ENCODE measurements around the gene NAALADL2. TPM values are rescaled to one million over a fixed set of nuclear protein-coding genes. Genes with fewer than 3 reads are reported as not detected.

Gene NAALADL2
- total RNA-seq, 1 experiment from 2014 or later, result 2.7 TPM

DNA sequence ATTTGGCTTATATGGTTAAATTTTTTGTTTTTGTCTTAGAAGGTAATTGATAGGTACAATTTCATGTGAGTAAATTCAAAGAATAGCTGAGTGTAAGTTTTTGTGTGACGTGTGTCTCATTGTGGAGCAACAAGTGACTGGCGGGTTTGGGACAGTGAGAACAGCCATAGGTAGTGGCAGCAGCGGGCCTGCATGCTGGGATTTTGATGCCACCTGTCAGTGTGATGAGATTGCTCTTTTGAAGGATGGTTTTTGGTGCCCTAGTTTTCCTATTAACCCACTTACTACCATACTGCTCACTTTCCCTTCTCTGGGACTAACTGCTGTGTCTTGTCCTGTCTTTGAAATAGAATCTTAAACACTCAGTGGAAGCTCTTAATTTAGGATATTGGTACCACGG, 522.6 kb downstream of the NAALADL2 start:
- intact Hi-C loops (cut with micrococcal nuclease; ENCODE audit: unreplicated experiment), result no loop called here
- Histone ChIP-seq H3K36me3 (ENCODE audit: control insufficient read depth, insufficient read depth, low read length) (no peaks in the 10 kb centered on the region), H3K4me3 (ENCODE audit: low read depth in 2 of 2, low read length in 2 of 2) (no peak overlapping the region), H3K4me1 (ENCODE audit: control insufficient read depth, insufficient read depth, low read length) (no peaks in the 10 kb centered on the region), H3K9me3 (ENCODE audit: control insufficient read depth, insufficient read depth, low read depth, low read length) (no peaks in the 10 kb centered on the region), H3K27ac (ENCODE audit: low read length) (no peak overlapping the region), H3K27me3 (ENCODE audit: control insufficient read depth, insufficient read depth, low read length) (no peaks in the 10 kb centered on the region)
- in situ Hi-C loops (cut with HindIII; ENCODE audit: low pct_unique_long_range_greater_than_20kb, low sequenced_read_pairs), result no loop called here
- DNase-seq (ENCODE audit: low read depth, low spot score), result no peak
- TF ChIP-seq, protein P1, sequence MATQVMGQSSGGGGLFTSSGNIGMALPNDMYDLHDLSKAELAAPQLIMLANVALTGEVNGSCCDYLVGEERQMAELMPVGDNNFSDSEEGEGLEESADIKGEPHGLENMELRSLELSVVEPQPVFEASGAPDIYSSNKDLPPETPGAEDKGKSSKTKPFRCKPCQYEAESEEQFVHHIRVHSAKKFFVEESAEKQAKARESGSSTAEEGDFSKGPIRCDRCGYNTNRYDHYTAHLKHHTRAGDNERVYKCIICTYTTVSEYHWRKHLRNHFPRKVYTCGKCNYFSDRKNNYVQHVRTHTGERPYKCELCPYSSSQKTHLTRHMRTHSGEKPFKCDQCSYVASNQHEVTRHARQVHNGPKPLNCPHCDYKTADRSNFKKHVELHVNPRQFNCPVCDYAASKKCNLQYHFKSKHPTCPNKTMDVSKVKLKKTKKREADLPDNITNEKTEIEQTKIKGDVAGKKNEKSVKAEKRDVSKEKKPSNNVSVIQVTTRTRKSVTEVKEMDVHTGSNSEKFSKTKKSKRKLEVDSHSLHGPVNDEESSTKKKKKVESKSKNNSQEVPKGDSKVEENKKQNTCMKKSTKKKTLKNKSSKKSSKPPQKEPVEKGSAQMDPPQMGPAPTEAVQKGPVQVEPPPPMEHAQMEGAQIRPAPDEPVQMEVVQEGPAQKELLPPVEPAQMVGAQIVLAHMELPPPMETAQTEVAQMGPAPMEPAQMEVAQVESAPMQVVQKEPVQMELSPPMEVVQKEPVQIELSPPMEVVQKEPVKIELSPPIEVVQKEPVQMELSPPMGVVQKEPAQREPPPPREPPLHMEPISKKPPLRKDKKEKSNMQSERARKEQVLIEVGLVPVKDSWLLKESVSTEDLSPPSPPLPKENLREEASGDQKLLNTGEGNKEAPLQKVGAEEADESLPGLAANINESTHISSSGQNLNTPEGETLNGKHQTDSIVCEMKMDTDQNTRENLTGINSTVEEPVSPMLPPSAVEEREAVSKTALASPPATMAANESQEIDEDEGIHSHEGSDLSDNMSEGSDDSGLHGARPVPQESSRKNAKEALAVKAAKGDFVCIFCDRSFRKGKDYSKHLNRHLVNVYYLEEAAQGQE (IDR thresholded peaks at IDR 0.05; ENCODE audit: insufficient read depth in 1 of 2, low read depth in 2 of 2, low read length in 1 of 2), result no peak
- no peak for TF ChIP-seq POLR2AphosphoS5 (IDR thresholded peaks at IDR 0.05; ENCODE audit: low read depth, low read length)
- TF ChIP-seq, protein P2, sequence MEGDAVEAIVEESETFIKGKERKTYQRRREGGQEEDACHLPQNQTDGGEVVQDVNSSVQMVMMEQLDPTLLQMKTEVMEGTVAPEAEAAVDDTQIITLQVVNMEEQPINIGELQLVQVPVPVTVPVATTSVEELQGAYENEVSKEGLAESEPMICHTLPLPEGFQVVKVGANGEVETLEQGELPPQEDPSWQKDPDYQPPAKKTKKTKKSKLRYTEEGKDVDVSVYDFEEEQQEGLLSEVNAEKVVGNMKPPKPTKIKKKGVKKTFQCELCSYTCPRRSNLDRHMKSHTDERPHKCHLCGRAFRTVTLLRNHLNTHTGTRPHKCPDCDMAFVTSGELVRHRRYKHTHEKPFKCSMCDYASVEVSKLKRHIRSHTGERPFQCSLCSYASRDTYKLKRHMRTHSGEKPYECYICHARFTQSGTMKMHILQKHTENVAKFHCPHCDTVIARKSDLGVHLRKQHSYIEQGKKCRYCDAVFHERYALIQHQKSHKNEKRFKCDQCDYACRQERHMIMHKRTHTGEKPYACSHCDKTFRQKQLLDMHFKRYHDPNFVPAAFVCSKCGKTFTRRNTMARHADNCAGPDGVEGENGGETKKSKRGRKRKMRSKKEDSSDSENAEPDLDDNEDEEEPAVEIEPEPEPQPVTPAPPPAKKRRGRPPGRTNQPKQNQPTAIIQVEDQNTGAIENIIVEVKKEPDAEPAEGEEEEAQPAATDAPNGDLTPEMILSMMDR (IDR thresholded peaks at IDR 0.05), result no peak
- no peak for TF ChIP-seq TCF7L2 (IDR thresholded peaks at IDR 0.05; ENCODE audit: low read depth, low read length)
- TF ChIP-seq SIN3A (IDR thresholded peaks at IDR 0.05; ENCODE audit: borderline replicate concordance, insufficient read depth, low read depth, low read length), result no peak
- no TSS peak for BruUV-seq (replicated peaks)
- no peak for ATAC-seq
- ChIA-PET CTCF (no interaction called here), POLR2A (no interaction called here)

DNA sequence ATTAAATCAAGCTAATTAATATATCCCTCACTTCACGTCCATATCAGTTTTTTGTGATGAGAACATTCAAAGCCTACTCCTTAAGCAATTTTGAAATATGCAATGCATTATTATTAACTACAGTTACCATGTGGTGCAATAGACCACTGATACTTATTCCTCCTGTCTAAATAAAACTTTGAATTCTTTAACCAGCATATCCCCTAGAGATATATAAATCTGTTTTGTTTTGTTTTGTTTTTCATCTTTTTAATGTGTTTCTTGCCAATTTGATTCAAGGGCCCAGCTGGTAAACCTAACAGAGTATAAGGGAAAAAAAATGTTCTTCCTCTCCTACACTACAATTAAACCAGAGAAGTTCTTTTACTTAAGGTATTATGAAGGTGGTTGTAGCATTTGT, 524.2 kb downstream of the NAALADL2 start:
- ChIA-PET CTCF (no interaction called here), POLR2A (no interaction called here)
- H3K4me1 ChIP-seq (ENCODE audit: control insufficient read depth, insufficient read depth, low read length), result no peaks in the 10 kb centered on the region
- ATAC-seq (no peak), DNase-seq (ENCODE audit: low read depth, low spot score) (no peak)
- TF ChIP-seq, protein P1 (IDR thresholded peaks at IDR 0.05; ENCODE audit: insufficient read depth in 1 of 2, low read depth in 2 of 2, low read length in 1 of 2), result no peak
- no peak for TF ChIP-seq TCF7L2 (IDR thresholded peaks at IDR 0.05; ENCODE audit: low read depth, low read length)
- TF ChIP-seq, protein P2 (IDR thresholded peaks at IDR 0.05), result no peak
- TF ChIP-seq POLR2AphosphoS5 (IDR thresholded peaks at IDR 0.05; ENCODE audit: low read depth, low read length), result no peak
- TF ChIP-seq SIN3A (IDR thresholded peaks at IDR 0.05; ENCODE audit: borderline replicate concordance, insufficient read depth, low read depth, low read length), result no peak
- intact Hi-C loops (cut with micrococcal nuclease; ENCODE audit: unreplicated experiment), result no loop called here
- no peak overlapping the region for H3K4me3 ChIP-seq (ENCODE audit: low read depth in 2 of 2, low read length in 2 of 2)
- H3K27me3 ChIP-seq (ENCODE audit: control insufficient read depth, insufficient read depth, low read length), result no peaks in the 10 kb centered on the region
- H3K36me3 ChIP-seq (ENCODE audit: control insufficient read depth, insufficient read depth, low read length), result no peaks in the 10 kb centered on the region
- no peaks in the 10 kb centered on the region; the same call in 1 of the 2 replicates for H3K9me3 ChIP-seq (ENCODE audit: control insufficient read depth, insufficient read depth, low read depth, low read length)
- in situ Hi-C loops (cut with HindIII; ENCODE audit: low pct_unique_long_range_greater_than_20kb, low sequenced_read_pairs), result no loop called here
- no peak overlapping the region for H3K27ac ChIP-seq (ENCODE audit: low read length)
- no TSS peak for BruUV-seq (replicated peaks)
